B cell (primary cell): ENCODE measurements around the gene COL4A5. TPM values are rescaled to one million over a fixed set of nuclear protein-coding genes. Genes with fewer than 3 reads are reported as not detected.

ENCODE experiments used
- ATAC-seq: fragments of 200-7000 bp; cut with Tn5 transposase; one replicate; pipeline ENCODE4 v1.10.0; 2021; ENCODE audit warnings: low read depth, mild to moderate bottlenecking, moderate number of reproducible peaks, moderate library complexity
- CTCF ChIA-PET: fragments of 350-600 bp; sonication (Branson Sonifier 250); formaldehyde crosslinking; loops from one replicate; lab custom pipeline; 2021; ENCODE audit warnings: antibody characterized with exemption, inconsistent platforms; lab: Charles Lee
- POLR2A ChIA-PET: fragments of 350-600 bp; sonication (Branson Sonifier 250); formaldehyde crosslinking; loops from one replicate; lab custom pipeline; 2021; ENCODE audit warnings: antibody characterized with exemption; lab: Charles Lee
- DNase-seq: peaks from one replicate; pipeline ENCODE4 v3.0.0; 2013
- H2AFZ ChIP-seq: 2 replicates; pipeline ENCODE4 v1.6.1; 2012; ENCODE audit warnings: mild to moderate bottlenecking, low read depth, low read length; ENCODE audit not compliant: insufficient read depth, poor library complexity, severe bottlenecking
- H3K27ac ChIP-seq, 2 donors: 1 replicate in 1 of 2; 2 replicates in 1 of 2; pipeline ENCODE4 v1.5.1; 2012 to 2013; ENCODE audit warnings: low read length in 2 of 2, mild to moderate bottlenecking in 2 of 2, moderate library complexity in 1 of 2
- H3K27me3 ChIP-seq, 4 experiments: fragments of 200-600 bp in 1 of 4; sonication (generic) in 1 of 4; replicated peaks in 1 of 4; 1 replicate in 2 of 4; 2 replicates in 2 of 4; pipeline versions ENCODE4 v1.6.1 to v1.7.0; 2013 to 2016; ENCODE audit warnings: low read length in 3 of 4, mild to moderate bottlenecking in 2 of 4, mixed read lengths in 1 of 4, moderate library complexity in 1 of 4; ENCODE audit not compliant: insufficient read depth in 4 of 4, control insufficient read depth in 3 of 4; ENCODE audit errors: control extremely low read depth in 1 of 4
- H3K36me3 ChIP-seq, 2 experiments: replicated peaks in 1 of 2; 1 replicate in 1 of 2; 2 replicates in 1 of 2; pipeline versions ENCODE4 v1.6.1 to v1.7.1; 2013; ENCODE audit warnings: low read length in 1 of 2; ENCODE audit not compliant: insufficient read depth in 2 of 2, control insufficient read depth in 1 of 2; ENCODE audit errors: control extremely low read depth in 1 of 2, extremely low read depth in 1 of 2
- H3K4me1 ChIP-seq, 2 donors: fragments of 200-600 bp in 1 of 2; sonication (generic) in 1 of 2; 1 replicate in 1 of 2; 2 replicates in 1 of 2; pipeline versions ENCODE4 v1.5.1 to v1.6.1; 2013 to 2017; ENCODE audit warnings: low read length in 2 of 2; ENCODE audit not compliant: control insufficient read depth in 2 of 2, insufficient read depth in 2 of 2
- H3K4me2 ChIP-seq: replicated peaks from 2 replicates; pipeline ENCODE3; 2012; ENCODE audit warnings: mild to moderate bottlenecking, low read depth, low read length; ENCODE audit not compliant: poor library complexity, severe bottlenecking
- H3K4me3 ChIP-seq, 5 experiments: fragments of 200-600 bp in 1 of 5; sonication (generic) in 1 of 5; 1 replicate in 3 of 5; 2 replicates in 2 of 5; pipeline versions ENCODE4 v1.5.1 to v1.7.0; 2011 to 2016; ENCODE audit warnings: low read length in 4 of 5, mild to moderate bottlenecking in 4 of 5, low read depth in 2 of 5, control low read depth in 1 of 5, moderate library complexity in 1 of 5; ENCODE audit not compliant: insufficient read depth in 1 of 5; ENCODE audit errors: control extremely low read depth in 1 of 5, extremely low read depth in 1 of 5
- H3K79me2 ChIP-seq: fragments of 200-600 bp; sonication (generic); one replicate; pipeline ENCODE4 v1.6.0; 2016; ENCODE audit warnings: low read length; ENCODE audit not compliant: control insufficient read depth, insufficient read depth
- H3K9ac ChIP-seq: fragments of 200-600 bp; sonication (generic); 2 replicates; pipeline ENCODE4 v1.6.1; 2017; ENCODE audit warnings: mild to moderate bottlenecking, low read length, moderate library complexity
- H3K9me3 ChIP-seq, 3 donors: one replicate each; pipeline versions ENCODE4 v1.6.1 to v1.7.1; 2013; ENCODE audit warnings: low read length in 2 of 3; ENCODE audit not compliant: control insufficient read depth in 2 of 3, insufficient read depth in 1 of 3; ENCODE audit errors: control extremely low read depth in 1 of 3
- H4K20me1 ChIP-seq: 2 replicates; pipeline ENCODE4 v1.6.0; 2012; ENCODE audit warnings: mild to moderate bottlenecking, low read length; ENCODE audit not compliant: insufficient read depth, control insufficient read depth, poor library complexity, severe bottlenecking
- H3K27ac Mint-ChIP-seq: one replicate; pipeline ENCODE4 v1.8.0; 2021; ENCODE audit warnings: mixed read lengths
- H3K27me3 Mint-ChIP-seq: one replicate; pipeline ENCODE4 v1.8.0; 2021; ENCODE audit warnings: mixed read lengths
- H3K4me1 Mint-ChIP-seq: one replicate; pipeline ENCODE4 v1.8.0; 2021; ENCODE audit warnings: mixed read lengths
- H3K4me3 Mint-ChIP-seq: one replicate; pipeline ENCODE4 v1.8.0; 2021; ENCODE audit warnings: mixed read lengths
- H3K9me3 Mint-ChIP-seq: one replicate; pipeline ENCODE4 v1.8.0; 2022; ENCODE audit warnings: mixed read lengths; ENCODE audit not compliant: insufficient read depth
- CTCF ChIP-seq: fragments of 200-600 bp; IDR thresholded peaks from one replicate; pipeline ENCODE4 v1.8.0; 2022; ENCODE audit warnings: antibody characterized with exemption, mild to moderate bottlenecking
- EZH2 ChIP-seq: IDR thresholded peaks from 2 replicates; pipeline ENCODE4 v1.6.1; 2012; ENCODE audit warnings: borderline replicate concordance, low read depth, mild to moderate bottlenecking, moderate library complexity, low read length; ENCODE audit not compliant: insufficient read depth, poor library complexity, severe bottlenecking
- intact Hi-C: fragments of 100-400 bp; cut with micrococcal nuclease; formaldehyde crosslinking; loops from one replicate; pipeline ENCODE4 v1.10.0; 2022
- polyA plus RNA-seq: library from polyadenylated mRNA; depleted of rRNA; stranded (reverse); fragments of >200 nt; gene quantifications from 2 replicates; pipeline ENCODE4 v1.2.3, GENCODE V29; 2012
- total RNA-seq, 2 donors: library from RNA; stranded (reverse); fragments of 120-200 nt in 1 of 2; gene quantifications; 1 replicate in 1 of 2; 2 replicates in 1 of 2; pipeline versions ENCODE4 v1.2.3 to v1.2.4, GENCODE V29; 2013 to 2022

The COL4A5 gene
- total and polyA plus RNA-seq, 2 donors (not counting 1 experiment from before 2014, with no cell fraction given), result not detected

- Mint-ChIP-seq H3K4me1 (no peaks in the 10 kb centered on the region), H3K27ac (no peak overlapping the region), H3K4me3 (no peak overlapping the region), H3K27me3 (no peaks in the 10 kb centered on the region), H3K9me3 (no peaks in the 10 kb centered on the region)
- no peaks in the 10 kb centered on the region for H4K20me1 ChIP-seq
- H3K4me3 ChIP-seq, result no peak overlapping the region
- no peaks in the 10 kb centered on the region for H3K36me3 ChIP-seq
- no peaks in the 10 kb centered on the region for H3K4me1 ChIP-seq
- no peaks in the 10 kb centered on the region for H3K79me2 ChIP-seq
- TF ChIP-seq CTCF (no peak), EZH2 (no peak)
- no peaks in the 10 kb centered on the region for H3K9me3 ChIP-seq
- no peaks in the 10 kb centered on the region for H3K27me3 ChIP-seq
- intact Hi-C loops, result no loop called here
- DNase-seq (no peak), ATAC-seq (no peak)
- ChIA-PET POLR2A (no interaction called here), CTCF (no interaction called here)
- no peak overlapping the region for H2AFZ ChIP-seq
- H3K9ac ChIP-seq, result no peak overlapping the region
- no peak overlapping the region for H3K4me2 ChIP-seq
- H3K27ac ChIP-seq, result no peak overlapping the region
Observed at GRCh38 chrX:108614616-108615015, 175.0 kb downstream of the COL4A5 start.

GRCh38 chrX:108640817-108641216 lies 201.2 kb downstream of the COL4A5 start:
- intact Hi-C loops, result no loop called here
- H3K27me3 ChIP-seq, result no peaks in the 10 kb centered on the region
- no peaks in the 10 kb centered on the region for H3K27me3 Mint-ChIP-seq
- no peak overlapping the region for H3K9ac ChIP-seq
- ChIA-PET CTCF (no interaction called here), POLR2A (no interaction called here)
- no peak overlapping the region for H3K4me3 Mint-ChIP-seq
- TF ChIP-seq EZH2, result no peak
- DNase-seq (no peak), ATAC-seq (no peak)
- H3K9me3 ChIP-seq, result no peaks in the 10 kb centered on the region
- no peaks in the 10 kb centered on the region for H3K4me1 ChIP-seq
- H3K9me3 Mint-ChIP-seq, result no peaks in the 10 kb centered on the region
- no peak overlapping the region for H3K27ac Mint-ChIP-seq
- H3K4me2 ChIP-seq, result no peak overlapping the region
- no peak overlapping the region for H3K4me3 ChIP-seq
- no peak overlapping the region for H3K27ac ChIP-seq
- H3K79me2 ChIP-seq, result no peaks in the 10 kb centered on the region
- H4K20me1 ChIP-seq, result no peaks in the 10 kb centered on the region
- no peak overlapping the region for H2AFZ ChIP-seq
- no peaks in the 10 kb centered on the region for H3K36me3 ChIP-seq
- no peaks in the 10 kb centered on the region for H3K4me1 Mint-ChIP-seq
